GM12801 (cell line): Measurements from ENCODE around the gene HDAC8.

Source experiments
- CTCF ChIP-seq: IDR thresholded peaks from one replicate; pipeline ENCODE4 v1.5.1; 2011; ENCODE audit warnings: control low read depth; ENCODE audit not compliant: insufficient read length; ENCODE audit errors: extremely low read depth

HDAC8 gene

GRCh38 chrX:72394518-72395170 is 178.0 kb downstream of the HDAC8 start:
- no peak for TF ChIP-seq CTCF

- no peak for TF ChIP-seq CTCF
Measured at GRCh38 chrX:72393836-72394517, 178.7 kb downstream of the HDAC8 start.

GRCh38 chrX:72392816-72393800 is 179.5 kb downstream of the HDAC8 start:
- TF ChIP-seq CTCF: no peak

- no peak for TF ChIP-seq CTCF
Measured at GRCh38 chrX:72392042-72392441, 180.6 kb downstream of the HDAC8 start.

GRCh38 chrX:72387247-72387646 is 185.4 kb downstream of the HDAC8 start:
- no peak for TF ChIP-seq CTCF

- no peak for TF ChIP-seq CTCF
Measured at GRCh38 chrX:72382202-72382595, 190.4 kb downstream of the HDAC8 start.
